Activated T-cell treated with anti-CD3 and anti-CD28 coated beads, Interleukin-2, amount 50 U/mL, for 48 hours (primary cell): ENCODE results near the gene LRRC3.

ENCODE experiments used
- DNase-seq, 2 experiments: peaks; one replicate each; pipeline ENCODE4 v3.0.0-alpha.2; 2020

The LRRC3 gene

DNA sequence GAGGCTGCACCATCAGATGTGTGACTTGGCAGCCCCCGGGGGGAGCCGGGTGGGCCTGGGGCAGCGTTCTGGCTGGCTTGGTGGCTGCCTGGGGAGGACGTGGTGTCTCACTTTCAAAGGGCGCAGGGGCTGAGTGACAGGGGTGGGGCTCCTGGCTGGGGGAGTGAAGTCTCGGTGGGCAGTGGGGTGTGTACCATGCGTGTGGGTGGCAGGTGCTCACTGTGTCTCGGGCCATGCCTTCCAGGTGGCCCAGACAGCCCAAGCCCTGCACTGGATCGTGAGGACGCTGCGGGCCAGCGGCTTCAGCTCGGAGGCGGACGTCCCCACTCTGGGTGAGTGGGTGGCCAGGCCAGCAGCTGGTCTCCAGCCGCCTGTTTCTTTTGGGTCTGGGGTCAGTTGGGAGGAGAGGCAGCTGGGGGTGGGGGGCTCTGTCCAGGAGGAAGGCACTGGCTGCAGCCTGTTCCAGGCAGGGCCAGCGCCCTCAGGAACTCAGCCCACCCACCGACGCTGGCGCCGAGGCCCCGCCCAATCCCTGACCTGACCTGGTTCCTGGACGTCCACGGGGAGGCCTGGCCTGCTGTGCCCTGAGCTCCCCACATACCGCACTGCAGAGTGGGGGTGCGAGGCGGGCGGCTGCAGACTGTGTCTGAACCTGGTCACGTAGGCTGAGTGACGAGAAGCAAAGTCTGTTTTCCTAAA is 30.6 kb upstream of the LRRC3 start:
- no peak for DNase-seq

DNA sequence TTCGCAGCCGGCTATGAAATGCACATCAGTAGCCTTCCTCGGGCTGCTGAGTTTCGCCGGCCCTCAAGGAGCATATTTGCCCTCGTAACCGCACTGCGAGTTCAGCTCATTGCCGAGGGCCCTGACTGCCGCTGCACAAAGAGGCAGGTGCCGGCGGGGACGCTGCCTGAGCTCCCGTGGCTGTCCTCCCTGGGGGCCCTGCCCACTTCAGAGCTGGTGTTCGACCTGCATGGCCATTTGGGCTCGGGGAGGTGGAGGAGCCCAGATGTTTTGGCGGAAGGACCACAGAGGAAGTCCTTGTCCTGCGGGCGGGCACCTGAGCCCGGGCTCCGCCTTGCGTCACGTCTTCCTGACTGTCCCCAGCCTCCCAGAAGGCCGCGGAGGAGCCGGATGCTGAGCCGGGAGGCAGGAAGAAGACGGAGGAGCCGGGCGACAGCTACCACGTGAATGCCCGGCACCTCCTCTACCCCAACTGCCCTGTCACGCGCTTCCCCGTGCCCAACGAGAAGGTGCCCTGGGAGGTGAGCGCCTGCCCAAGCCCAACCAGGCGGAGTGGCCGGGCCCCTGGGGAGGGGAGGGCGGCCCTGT is 29.9 kb upstream of the LRRC3 start:
- no peak for DNase-seq

DNA sequence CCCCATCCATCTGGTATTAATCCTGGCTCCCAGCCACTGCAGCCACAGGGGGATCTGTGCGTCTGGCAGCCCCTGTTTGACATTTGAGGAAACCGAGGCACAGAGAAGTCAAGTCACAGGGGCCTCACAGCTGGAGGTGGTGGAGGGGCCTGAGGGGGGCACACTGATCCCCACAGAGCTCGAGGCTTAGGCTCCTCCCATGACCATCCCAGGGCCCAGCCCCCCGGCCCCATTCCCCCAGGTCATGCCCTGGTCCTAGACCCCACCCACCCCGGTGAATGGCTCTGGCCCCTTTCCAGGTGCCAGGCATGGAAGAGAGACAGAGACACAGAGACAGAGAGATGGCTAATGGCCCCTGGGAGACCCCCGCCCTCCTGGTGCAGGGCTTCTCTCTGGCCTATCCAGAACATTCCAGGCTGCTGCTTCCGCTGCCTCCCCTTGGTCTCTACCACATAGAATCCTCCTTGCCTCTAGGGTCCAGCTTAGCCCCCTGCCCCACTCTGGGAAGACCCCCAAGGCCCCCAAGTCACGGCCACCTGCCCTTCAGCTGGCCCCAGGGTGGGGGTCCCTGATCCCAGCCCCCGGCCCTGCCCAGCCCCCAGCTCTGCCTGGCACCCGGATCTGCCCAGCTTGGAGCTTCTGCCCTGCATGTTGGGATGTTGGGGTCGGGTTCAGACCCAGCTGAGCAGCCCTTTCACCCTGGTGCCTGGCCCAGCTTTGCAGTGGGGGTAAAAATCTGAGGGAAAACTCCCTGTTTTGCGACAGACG is 29.2 kb upstream of the LRRC3 start:
- no peak for DNase-seq

DNA sequence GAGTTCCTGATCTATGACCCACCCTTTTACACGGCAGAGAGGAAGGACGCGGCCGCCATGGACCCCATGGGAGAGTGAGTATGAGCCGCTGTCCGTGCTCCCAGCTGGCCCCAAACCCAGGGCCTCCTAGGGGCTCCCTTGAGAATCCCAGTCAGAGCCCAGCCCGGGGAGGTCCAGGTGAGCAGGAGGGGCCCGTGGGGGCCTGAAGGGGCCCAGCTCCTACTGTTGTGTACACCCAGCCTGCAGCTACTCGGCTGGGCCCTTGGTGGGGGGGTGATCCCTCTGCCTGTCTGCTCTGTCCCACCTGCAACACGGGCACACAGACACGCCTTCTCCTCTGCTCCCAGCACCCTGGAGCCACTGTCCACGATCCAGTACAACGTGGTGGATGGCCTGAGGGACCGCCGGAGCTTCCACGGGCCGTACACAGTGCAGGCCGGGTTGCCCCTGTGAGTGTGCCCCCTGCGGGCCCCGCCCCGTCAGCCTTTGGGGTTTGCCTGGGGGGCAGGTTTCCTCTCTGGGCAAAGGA is 28.6 kb upstream of the LRRC3 start:
- no peak for DNase-seq

DNA sequence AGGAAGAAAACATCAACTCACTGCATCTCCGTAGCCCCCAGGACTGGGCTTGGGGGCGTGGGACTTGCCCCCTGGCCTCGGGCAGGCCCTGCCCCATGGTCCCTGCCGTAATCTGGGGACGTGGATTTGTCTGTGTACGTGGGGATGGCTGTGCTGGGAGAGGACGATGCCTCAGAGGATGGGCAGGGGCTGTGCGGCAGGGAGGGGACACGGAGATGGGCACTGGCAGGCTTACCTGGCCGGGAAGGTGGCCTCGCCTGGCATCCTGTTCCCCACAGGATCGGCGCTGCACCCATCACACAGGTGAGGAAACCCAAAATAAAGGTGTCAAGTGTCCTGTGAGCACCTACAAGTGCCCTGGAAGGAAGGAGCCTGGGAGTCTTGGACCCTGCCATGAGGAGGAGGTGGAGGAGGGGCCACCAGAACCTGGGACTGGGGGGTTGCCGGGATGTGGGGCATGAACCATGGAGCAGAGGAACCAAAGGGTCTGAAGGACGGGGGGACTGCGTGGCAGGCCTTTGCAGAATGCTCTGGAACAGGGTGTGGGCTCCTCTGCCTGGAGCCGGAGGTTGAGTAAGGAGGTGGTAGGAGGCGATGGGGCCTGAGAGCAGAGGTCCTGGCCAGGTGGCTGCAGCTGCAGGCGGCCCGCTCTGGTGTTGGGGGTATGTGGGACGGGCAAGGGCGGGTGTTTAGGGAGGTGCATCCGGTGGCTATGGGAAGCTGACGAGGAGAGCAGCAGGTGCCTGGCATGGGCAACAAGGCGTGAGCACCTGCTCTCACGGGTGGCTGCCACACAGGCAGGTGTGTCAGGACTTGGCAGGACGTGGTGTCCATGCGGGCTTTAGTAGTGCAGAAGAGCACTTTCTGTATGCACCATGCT is 27.8 kb upstream of the LRRC3 start:
- no peak for DNase-seq

DNA sequence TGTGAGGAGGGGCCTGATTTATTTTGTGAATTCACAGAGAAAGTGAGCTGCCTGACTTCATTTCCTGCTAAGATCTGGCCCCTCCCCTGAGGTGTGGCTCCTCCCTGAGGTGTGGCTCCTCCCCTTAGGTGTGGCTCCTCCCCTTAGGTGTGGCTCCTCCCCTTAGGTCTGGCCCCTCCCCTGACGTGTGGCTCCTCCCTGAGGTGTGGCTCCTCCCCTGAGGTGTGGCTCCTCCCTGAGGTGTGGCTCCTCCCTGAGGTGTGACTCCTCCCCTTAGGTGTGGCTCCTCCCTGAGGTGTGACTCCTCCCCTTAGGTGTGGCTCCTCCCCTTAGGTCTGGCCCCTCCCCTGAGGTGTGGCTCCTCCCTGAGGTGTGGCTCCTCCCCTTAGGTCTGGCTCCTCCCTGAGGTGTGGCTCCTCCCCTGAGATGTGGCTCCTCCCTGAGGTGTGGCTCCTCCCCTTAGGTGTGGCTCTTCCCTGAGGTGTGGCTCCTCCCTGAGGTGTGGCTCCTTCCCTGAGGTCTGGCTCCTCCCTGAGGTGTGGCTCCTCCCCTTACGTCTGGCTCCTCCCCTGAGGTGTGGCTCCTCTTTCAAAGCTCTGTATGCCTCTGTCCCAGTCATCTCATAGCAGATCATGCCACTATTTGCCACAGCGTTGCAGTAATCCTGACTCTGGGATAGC is 26.9 kb upstream of the LRRC3 start:
- peak; percentile 74 to 75 for DNase-seq

DNA sequence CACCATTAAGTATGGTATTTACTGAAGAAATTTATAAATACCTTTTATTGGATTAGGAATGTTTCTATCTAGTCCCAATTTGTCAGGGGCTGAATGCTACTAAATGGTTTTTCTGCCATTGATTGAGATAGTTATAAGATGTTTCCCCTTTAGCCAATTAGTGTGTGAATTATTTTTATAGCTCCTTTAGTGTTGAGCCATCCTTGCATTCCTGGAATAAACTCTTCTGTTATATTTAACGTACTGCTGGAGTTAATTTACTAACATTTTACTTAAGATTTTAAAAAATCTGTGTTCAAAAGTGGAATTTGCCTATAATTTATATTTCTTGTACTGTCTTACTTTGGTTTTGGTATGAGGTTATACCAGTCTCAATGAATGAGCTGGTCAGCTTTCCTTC is 25.4 kb upstream of the LRRC3 start:
- DNase-seq, result no peak

DNA sequence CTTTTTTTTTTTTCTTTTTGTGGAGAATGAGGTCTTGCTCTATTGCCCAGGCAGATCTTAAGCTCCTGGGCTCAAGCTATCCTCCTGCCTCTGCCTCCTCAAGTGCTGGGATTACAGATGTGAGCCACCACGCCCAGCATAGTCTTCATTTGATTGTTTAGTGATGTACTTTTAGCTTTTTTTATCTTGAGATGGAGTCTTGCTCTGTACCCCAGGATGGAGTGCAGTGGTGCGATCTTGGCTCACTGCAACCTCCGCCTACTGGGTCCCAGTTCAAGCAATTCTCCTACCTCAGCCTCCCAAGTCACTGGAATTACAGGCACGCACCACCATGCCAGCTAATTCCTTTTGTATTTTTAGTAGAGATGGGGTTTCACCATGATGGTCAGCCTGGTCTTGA is 24.0 kb upstream of the LRRC3 start:
- no peak for DNase-seq

DNA sequence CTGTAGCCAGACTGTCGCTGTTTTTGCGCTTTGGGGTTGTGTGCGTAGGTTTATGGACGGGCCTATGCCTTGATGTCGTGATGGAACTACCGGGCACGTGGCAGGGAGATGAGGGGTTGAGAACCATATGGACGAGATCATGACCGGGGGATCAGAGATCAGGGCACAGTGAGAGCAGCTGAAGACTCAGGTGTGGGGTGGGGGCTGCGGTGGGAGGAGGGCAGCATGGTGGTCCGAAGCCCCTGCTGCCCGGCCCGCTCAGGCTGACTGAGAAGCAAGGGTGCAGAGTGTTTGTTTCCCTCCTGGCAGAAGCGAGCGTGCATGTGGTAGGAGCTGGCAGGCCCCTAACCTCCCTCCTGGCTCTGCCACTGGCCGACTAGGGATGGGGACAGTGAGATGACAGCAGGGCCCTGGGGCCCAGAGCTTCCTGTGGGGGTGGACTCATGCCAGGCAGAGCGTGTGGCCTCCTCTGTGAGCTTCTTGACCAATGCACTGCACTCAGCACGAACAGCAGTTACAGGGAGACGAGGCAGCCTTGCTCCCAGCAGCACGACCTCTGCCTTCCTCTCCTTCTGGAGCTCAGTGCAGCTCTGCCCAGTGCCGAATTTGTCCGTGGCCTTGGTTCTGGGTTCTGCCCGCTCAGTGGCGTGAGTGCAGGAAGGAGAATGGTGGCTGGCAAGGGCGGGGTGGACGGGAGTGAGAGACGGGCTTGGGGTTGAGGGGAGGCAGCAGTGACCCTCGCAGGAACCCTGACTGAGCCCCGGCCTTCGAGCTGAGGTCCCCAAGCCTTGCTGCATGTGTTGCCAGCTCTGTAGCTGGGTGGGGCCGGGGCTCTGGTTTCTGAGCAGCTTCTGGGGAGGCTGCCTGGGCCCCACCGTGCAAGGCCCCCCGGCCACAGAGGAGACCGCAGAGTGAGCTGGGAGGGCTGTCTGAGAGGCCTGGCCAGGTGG is 22.2 kb upstream of the LRRC3 start:
- no peak for DNase-seq

DNA sequence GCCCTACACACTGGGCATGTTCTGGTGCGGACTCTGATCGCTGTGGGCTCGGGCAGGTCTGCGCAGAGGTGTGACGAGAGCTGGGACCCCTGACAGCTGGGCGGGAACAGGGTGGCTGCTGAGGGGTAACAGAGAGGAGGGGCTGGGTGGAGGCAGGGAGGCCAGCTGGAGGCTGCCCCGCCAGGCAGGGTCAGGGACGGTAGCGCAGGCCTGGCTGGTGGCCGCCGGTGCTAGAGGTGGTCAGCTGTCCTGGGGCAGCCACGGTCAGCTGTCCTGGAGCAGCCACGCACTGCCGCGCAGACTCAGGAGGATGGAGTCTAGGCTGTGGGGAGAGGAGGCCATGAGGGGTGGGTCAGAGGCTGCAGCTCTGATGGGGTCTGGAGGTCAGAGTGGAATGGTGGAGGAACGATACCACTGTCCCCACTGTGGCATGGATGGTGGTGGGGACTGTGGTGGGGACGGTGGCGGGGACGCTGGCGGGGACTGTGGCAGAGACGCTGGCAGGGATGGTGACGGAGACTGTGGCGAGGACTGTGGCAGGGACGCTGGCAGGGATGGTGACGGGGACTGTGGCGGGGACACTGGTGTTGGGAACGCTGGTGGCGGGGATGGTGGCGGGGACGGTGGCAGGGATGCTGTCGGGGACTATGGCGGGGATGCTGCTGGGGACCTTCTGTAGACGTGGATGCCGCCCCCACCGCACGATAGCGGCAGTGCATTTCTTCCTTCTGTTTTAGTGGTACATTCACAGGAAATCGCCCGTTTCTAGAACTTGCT is 21.3 kb upstream of the LRRC3 start:
- no peak for DNase-seq

DNA sequence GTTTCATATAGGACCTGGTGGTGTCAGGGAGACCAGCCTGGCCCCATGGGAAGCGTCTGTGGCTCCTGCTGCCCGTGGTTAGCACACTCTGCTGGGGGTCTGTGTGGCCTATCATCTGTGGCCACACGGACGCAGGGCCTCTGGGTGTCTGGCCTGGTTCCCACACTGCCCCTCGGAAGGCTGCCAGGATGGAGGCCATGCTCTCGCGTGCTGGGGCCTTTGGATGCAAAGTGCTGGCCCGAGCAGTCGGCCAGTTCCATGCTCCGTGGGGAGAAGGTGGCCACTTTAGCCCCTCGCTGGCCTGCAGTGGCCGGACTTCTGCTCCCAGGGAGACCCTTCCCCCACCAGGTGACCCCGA is 20.8 kb upstream of the LRRC3 start:
- no peak for DNase-seq

DNA sequence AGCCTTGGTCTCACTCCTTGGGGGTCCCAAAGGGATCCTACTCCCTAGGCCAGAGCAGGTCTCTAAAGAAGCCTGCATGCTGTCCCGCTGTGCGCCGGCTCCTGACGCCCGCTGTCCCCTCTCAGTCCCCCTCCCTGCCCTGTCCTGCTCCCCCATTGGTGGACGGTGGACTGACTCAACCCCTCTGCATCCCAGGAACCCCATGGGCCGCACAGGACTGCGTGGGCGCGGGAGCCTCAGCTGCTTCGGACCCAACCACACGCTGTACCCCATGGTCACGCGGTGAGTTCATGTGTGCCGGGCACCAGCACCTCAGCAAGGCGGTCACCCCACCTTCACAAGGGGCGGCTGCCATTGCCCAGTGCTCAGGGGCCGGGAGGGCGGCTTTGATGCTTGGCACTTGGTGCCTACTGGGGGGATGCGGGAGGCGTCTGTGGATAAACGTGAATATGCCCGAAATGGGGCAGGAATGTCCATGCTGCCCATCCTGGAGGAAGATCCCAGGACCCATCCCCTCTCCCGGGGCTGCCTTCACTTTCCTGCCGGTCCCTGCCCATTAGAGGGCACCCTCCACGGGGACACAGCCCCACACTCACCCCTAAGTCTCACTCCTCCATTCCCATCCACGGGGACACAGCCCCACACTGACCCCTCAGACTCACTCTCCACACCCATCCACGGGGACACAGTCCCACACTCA is 20.2 kb upstream of the LRRC3 start:
- DNase-seq, result no peak

DNA sequence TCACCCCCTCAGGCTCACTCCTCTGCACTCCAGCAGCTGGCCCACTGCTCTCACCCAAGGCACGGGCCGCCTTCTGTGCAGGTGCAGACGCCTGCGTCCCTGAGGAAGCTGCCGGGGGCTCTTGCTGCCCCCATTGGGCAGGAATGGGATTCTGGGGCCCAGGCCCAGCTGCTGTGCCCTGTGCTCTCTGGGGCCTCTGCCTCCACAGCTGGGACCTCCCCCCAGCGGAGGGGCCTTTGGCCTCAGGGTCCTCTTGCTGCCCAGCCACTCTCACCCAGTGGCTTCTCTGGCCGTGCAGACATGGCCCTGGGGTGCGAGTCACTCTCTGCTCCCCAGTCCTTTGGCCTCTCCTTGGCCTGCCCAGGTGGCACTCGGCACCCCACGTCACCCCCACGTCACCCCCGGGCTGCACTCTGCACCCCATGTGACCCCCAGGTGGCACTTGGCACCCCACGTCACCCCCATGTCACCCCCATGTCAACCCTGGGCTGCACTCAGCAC is 19.1 kb upstream of the LRRC3 start:
- no peak for DNase-seq

DNA sequence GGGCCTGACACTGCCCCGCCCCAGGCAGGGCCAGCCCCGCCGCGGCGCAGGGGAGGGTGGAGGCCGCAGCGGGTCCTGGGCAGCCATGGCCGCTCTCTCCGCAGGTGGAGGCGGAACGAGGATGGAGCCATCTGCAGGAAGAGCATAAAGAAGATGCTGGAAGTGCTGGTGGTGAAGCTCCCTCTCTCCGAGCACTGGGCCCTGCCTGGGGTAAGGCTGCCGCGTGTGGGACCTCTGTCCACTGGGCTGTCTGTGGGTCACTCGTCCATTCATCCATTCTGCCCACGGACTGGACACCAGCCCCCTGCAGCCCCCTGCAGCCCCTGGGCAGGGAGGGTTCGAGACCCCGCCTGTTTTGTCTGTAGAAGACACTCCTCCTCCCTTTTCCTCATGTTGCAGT is 18.4 kb upstream of the LRRC3 start:
- no peak for DNase-seq

DNA sequence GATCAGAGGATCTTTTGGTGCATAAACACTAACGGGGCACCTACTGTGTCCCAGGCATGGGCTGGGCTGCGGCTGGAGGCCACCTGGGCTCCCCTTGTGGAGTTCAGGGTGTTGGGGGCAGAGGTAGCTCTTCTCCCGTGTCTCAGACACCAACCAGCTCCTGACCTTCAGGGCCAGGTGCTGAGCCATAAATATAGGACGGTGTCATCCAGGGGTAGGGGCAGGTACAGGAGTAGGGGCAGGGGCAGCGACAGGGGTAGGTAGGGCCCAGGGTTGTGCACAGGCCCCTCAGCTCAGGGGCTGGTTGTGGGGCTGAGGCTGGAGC is 18.0 kb upstream of the LRRC3 start:
- DNase-seq, result no peak

DNA sequence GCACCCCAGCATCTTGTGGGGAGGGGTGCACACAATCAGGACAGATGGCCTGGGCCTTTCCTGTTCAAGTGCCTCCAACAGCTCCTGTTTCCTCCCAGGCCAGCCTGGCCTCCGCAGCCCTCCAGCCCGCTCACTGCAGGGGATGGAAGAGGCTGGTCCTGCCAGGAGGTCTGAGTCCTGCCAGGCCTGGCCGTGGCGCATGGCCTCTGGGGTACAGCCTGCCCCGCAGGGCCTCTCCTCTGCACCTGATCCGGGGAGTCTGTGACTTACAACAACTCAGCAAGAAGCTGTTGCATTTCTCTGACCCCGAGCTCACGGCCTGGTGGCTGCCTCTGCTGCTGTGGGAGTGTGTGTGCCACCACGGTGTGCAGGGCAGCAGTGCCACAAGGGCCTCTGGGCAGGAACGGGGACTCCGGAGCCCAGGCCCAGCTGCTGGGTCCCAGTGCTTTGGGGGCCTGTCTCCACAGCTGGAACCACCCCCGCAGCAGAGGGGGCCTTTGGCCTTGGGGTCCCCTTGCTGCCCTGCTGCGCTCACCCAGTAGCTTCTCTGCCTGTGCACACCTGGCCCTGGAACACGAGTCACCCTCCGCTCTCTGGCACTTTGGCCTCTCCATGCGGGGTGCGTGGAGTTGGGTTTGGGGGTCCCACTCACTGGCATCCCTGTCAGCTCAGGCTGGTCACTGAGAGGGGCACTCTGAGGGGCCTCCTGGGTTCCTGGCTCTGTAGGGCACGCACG is 17.4 kb upstream of the LRRC3 start:
- no peak for DNase-seq

DNA sequence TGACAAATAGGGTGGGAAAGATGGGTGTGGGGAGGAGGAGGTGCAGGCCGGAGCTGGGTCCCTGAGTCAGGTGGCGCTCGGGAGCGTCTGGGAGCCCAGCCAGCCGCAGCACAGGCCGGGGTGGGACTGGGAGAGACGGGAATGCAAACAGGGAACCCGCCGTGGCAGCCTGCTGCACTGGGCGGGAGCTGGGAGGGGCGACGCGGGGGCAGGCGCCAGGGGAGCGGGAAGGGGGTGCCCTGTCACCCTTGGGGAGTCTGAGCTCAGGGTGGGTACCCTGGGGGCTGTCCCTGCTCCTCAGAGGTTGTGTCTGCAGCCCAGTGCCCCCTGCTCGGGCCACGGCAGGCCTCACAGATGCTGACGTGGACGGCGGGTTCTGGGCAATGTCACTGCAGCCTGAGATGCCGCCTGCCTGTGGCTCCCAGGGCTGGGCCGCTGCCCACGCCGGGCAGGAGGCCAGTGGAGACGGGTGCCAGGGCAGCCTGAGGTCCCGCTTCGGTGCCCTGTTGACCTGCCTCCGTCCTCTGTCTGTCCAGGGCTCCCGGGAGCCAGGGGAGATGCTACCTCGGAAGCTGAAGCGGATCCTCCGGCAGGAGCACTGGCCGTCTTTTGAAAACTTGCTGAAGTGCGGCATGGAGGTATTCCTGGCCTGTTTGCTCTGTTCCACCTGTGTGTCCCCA is 16.6 kb upstream of the LRRC3 start:
- DNase-seq, result no peak

DNA sequence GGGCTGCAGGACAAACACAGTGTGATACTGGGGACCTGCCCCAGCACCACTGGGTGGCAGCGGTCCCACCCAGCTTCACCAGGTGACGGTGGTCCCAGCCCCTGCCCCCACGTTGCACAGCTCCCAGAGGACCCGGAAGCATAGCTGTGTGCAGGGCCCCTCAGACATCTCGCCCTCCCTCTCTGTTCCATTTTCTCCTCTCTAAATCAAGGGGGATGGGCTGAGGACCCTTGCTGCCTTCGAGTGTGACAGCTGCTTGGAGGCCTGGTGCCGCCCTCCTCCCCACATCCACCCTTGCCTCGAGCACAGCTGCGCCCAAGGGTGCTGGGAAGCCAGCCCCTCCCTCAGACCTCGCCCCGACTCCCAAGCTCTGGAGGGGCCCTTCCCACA is 16.1 kb upstream of the LRRC3 start:
- DNase-seq, result no peak
